ENCODE data around the gene COL11A2.

DNA sequence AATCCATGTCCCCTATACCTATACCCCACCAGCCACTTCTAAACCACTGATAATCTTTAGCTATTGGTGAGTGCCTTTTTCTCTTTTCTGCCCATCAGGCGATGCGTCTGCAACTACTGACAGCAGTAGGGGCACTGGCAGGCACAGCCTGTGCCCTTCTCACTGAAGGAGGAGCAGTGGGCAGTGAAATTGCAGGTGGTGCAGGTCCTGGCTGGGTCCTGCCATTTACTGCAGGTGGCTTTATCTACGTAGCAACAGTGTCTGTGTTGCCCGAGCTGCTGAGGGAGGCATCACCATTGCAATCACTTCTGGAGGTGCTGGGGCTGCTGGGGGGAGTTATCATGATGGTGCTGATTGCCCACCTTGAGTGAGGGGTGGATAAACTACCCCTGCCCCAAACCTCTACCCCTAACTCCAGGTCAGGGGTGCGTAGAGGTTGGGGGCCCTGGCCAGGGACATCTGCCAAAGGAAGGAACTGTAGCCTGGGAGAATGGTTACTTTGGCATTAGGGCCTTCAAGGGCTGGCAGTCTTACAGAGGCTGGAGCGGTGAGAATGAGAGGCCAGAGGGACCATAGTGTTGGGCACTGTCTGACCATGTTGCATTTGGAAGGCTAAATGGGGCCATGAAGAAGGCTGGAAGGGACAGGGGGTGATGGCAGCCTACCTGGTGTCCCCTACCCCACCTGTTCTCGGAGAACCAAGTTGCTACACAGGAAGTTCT lies 11.3 kb upstream of the COL11A2 start:
- no peak for TF ChIP-seq POLR2AphosphoS5 (IDR thresholded peaks at IDR 0.05)
- no peak for TF ChIP-seq POLR2A (IDR thresholded peaks at IDR 0.05)
